GM19468 (cell line): ENCODE measurements around the gene POLR2A.
"Not testable (repeated sequence)": the region's sequence is repeated elsewhere in the genome, so short reads cannot be mapped to it uniquely, and the experiment has no call there.

Experiments used
- ATAC-seq: cut with Tn5 transposase; IDR thresholded peaks from one replicate; pipeline ENCODE4 v1.9.1; 2021; ENCODE audit warnings: mild to moderate bottlenecking, moderate library complexity, moderate number of reproducible peaks; ENCODE audit not compliant: unreplicated experiment; ENCODE audit errors: extremely low read depth

The POLR2A gene

DNA sequence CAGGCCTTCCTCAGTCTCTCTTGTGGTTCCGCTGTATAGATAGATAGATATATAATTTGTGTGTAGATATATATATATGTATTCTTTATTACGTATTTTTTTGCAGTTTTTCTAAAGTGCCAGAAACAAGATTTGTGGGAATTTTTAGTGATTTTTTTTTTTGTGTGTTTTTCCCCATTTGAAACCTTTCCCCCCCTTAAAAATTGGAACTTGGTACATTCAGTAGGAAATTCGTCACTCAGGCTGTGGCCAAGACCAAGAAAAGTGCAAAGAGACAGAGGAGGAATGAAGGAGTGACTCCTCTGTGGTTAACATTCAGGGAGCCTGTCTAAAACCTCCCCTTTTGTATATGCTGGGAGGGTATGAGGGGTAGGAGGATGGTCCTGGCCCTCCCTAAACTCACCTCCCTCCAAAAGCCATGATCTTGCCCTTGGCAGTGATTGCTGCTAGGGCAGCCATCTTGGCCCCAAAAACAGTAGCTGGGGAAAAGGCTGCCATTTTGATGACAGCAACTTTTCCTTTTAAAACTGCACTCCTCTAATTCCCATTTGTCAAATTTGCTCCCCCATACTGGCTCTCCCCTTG is 24.1 kb upstream of the POLR2A start:
- ATAC-seq, result no peak

DNA sequence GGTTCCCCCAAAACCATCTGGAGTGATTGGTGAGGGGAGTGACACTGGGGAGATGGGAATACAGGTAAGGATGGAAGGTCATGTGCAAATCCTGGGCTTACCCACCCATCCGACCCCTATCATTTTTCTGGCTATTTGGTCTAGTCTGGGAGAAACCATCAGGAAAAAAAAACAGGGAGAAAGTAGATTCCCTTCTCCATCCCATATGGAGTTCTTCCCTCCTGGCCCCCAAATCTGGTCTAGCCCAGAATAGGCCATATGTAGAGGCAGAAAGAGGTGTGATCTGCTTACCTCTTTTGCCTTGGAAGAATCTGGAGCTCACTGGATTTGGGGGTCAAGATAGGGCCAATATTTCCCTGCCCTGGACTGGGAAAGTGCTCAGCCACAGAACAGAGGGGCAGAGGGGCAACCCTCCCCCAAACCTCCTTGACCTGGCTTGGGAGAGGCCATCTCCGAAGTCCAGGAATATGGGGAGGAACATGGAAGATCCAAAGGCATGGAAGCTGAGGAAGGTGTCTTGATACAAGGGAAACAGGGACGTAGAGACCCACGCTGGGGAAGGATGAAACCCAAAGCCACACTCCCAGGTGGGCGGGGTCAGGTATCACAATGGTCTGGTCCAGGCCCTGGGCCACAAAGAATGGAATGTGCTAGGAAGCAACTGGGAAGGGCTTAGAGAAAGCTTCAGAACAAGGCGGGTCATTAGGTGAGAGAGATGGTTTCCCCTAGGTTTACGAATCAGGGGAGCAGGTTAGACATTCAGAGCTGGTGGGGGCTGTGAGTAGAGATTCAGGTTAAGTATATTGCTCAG is 23.1 kb upstream of the POLR2A start:
- ATAC-seq, result no peak

DNA sequence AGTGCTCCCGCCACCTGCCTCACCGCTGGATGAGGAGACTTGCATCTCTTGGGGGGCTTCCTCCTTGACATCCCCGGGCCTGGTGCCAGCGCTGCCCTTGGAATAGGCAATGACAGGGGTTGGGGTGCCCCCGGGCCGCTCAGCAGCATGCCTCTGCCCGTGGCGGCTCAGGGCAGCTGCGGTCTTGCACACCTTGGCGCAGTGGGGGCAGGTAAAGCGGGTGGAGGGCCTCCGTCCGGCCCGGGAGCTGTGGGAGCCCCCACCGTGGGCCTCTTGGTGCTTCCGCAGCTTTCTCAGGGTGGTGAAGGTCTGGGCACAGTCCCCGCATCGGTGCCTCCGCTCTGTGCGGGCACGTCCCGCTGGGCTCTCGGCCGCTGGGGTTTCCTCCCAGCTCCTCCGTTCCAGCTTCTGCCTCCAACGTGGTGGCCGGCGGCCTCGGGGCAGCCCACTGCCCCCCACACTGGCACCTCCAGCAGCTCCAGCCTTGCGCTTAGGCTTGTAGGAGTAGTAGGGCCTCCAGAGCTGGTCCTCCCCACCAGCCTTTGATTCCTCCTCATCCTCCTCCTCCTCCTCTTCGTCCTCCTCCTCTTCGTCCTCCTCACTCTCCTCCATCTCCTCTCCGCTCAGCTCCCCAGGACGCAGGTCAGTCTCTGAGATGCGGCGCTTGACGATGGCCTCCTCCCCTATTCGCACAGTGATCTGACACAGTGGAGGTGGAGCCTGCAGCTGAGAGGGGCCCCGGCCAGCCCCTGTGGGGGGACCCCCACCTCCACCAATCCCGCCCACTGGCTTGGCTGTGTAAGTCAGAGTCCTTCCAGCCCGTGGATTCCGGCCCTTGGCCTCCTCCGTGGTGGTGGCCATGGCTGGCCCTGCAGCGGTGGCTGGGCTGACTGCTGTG is 21.4 kb upstream of the POLR2A start:
- no peak for ATAC-seq

DNA sequence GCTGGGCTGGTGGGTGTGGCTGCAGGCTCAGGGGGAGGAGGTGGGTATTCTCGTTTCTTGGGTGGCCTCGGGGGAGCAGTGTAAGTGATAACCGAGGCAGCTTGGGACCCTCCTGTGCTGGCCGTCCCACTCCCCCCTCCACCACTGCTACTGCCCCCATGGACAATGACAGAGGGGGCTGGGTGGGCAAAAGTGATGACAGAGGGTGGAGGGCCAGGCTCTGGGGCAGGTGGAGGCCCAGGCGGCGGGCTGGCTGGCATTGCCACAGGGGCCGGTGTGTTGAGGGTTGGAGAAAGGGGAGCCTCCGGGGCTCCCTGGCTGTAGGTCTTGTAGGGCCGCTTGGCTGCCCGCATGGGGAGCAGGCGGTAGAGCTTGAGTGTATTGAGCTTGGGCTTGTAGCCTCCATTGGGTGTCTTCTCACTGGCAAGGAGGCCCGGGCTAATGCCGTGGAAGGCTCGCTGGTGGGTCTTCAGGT is 20.8 kb upstream of the POLR2A start:
- ATAC-seq, result no peak

DNA sequence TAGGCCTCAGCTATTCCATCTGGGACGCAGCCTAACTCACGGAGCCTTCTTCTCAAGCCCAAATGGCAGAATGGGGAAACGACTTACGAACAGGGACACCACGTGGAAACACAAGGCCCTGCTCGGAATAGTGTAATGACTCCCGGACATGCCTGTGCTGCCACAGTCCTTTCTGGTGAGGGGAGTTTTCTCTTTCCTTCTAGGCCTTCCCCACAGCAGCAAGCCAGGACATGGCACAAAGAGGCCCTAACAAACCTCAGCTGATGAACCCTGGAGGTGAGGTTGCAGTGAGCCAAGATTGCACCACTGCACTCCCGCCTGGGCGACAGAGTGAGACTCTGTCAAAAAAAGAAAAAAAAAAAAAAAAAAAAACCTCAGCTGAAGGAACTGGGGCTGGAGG is 20.1 kb upstream of the POLR2A start:
- ATAC-seq, result no peak

DNA sequence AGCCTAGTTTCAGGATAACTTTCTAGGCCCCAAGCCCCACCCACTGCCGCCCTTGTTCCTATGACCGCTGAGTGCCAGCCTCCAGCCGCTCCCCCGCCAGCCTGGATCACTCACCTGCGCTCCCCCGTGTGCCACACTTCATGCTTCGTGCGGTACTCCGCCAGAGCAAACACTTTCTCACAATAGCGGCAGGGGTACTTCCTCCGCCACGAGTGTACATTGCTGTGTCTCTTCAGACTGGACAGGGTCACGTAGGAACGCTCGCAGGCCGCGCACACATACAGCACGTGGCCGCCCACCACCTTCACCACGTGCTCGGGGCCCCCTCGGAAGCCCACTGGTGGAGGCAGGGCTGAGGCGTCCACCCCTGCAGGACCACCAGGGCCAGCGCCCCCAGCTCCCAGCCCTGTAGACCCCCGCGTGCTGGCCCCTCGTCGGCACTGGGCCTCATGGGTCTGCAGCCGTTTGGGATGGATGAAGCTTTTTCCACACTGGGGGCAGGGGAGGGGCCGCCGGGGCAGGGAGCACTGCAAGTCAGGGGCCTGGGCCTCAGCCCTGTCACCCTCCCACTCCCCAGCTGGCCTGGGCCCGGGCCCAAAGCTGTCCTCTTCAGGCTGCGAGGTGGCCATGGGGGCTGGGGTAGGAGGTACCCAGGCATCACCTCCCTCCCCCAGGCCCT is 18.4 kb upstream of the POLR2A start:
- ATAC-seq, result no peak

DNA sequence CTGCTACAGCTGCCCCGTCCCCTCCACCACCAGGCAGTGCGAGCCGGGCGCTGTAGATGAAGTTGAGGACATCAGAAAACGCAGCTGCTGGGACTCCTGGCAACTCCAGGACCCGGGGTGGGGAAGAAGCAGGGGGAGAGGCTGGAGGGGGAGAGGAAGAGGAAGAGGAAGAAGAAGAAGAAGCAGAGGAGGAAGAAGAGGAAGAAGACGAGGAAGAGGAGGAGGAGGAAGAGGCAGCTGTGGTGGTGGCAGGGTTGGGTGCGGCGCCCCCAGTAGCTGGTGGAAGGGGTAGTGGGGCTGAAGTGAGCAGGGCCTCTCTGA is 17.9 kb upstream of the POLR2A start:
- ATAC-seq, result no peak

DNA sequence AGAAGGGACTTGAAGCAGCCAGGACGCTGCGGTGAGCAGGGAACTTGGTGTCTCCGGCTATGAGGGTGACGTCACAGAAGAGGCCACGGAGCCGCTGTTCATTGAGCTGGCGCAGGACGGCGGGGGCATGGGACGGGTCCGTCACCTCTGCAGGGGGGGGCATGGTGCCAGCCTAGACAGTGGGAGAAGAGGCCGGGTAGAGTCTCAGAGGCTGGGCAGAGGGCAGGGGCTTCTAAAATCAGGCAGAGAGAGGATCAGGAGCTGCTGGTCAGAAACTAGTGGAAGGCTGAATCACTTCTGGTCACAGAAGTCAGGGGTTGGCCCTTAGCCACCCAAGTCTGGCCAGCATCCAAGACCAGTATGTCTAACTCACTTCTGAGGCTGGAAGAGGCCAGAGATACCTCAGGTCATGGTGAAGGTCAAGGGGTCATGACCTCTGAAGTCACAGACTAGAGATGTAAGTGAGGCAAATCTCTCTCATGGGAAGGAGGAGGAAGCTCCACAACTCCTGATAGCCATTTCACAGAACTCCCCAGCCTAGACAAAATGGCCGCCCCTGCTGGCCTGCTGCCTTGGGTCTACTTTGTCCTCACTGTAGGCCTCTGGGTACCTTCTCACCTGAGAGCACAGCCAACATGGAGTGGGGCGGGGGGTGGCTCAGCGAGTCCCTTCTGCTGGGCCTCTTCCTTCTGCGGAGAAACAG is 17.4 kb upstream of the POLR2A start:
- ATAC-seq, result no peak

DNA sequence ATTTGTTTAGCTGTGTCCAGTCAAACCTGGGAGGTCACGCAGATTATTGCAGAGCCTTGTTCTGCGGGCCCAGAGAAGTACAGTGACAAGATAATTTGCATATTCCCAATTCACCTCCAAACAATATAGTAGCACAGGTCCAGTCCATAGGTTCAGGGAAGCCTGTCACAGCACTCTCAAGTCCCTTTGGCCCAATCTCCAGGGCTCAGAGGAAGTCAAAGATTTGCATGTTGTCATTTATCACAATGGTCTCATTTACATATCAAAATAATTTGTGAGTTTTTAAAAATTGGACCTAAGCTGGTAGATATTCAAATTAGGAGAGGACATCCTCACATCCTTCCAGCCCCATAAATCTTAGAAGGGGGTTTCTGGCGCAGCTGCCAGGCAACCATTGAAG is 16.7 kb upstream of the POLR2A start:
- no peak for ATAC-seq

DNA sequence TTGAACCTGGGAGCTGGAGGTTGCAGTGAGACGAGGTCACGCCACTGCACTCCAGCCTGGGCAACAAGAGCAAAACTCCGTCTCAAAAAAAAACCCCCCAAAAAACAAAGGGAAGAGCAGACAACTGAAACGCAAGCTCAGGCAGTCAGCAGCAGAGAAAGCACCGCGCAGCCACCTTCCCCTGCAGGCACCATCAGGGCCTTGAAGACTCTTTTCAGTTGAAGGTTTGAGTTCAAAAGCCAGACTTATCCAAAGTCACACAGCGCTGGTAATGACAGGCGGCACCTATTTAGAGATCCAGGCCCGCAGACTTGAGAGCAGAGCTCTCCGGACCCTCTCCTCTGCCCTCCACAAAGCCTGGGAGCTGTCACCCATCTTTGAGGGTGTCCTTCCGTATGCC is 15.9 kb upstream of the POLR2A start:
- ATAC-seq, result no peak

DNA sequence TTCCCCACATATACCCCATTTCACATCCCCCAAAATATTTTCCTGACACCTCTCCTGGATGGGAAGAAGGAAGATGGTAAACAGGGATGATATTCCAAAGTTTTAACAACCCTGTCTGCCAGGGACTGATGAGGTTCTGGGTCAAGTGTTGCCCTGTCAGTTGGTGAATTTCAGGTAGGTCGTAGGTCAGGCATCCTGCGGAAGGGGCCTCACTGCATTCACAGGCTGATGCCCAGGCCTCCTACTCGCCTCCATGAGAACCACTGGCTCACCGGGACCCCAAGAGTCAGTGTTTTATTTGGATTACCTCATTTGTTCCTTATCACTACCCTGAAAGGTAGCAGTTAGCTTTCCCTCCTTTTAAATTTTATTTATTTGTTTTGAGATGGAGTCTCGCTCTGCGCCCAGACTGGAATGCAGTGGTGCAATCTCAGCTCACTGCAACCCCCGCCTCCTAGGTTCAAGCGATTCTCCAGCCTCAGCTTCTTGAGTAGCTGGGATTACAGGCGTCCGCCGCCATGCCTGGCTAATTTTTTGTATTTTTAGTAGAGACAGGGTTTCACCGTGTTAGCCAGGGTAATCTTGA is 15.3 kb upstream of the POLR2A start:
- ATAC-seq, result no peak

DNA sequence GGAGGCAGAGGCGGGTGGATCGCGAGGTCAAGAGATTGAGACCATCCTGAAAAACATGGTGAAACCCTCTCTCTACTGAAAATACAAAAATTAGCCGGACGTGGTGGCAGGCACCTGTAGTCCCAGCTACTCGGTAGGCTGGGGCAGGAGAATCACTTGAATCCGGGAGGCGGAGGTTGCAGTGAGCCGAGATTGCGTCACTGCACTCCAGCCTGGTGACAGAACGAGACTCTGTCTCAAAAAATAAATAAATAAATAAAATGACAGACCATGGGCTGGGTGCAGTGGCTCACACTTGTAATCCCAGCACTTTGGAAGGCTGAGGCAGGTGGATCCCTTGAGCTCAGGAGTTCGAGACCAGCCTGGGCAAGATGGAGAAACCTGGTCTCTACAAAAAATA is 14.3 kb upstream of the POLR2A start:
- not testable (repeated sequence) for ATAC-seq

DNA sequence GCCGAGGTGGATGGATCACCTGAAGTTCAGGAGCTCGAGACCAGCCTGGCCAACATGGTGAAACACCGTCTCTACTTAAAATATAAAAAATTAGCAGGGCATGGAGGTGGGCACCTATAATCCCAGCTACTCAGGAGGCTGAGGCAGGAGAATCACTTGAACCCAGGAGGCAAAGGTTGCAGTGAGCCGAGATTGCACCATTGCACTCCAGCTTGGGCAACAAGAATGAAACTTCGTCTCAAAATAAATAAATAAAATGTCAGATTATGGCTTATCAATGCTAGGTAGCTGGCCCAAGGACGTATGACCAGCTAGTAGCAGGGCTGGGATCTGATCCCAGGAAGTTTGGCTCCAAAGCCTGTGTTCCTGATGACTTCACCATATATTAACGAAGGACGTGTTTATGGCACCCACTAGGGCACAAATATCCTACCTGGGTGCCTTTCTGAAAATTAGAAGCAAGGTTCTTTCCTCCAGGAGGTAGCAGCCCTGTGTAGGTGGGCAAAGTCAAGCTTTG is 13.7 kb upstream of the POLR2A start:
- ATAC-seq, result not testable (repeated sequence)

DNA sequence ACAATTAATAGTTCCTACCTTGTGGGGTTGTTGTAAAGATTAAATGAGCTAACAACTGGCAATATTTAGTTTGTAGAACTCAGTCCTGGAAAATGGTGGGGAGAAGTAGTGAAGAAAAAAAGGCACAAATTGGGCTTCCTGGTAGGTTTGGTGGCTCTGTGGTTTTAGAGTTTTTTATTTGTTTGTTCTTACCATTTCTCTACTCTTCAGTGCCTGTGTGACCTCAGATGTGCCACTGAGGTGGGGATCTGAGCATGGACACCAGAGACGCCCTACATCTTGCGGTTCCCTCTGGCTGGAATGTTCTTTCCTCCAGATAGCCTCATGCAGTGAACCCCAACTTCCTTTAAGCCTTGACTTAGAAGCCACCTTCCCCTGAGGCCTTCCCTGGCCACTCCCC is 12.4 kb upstream of the POLR2A start:
- no peak for ATAC-seq

DNA sequence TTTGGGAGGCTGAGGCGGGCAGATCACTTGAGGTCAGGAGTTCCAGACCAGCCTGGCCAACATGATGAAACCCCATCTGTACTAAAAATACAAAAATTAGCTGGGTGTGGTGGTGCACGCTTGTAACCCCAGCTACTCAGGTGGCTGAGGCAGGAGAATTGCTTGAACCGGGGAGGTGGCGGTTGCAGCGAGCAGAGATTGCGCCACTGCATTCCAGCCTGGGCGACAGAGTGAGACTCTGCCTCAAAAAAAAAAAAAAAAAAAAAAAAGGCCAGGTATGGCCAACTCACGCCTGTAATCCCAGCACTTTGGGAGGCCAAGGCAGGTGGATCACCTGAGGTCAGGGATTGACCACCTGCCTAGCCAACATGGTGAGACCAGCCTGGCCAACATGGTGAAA is 9.4 kb upstream of the POLR2A start:
- ATAC-seq, result not testable (repeated sequence)

DNA sequence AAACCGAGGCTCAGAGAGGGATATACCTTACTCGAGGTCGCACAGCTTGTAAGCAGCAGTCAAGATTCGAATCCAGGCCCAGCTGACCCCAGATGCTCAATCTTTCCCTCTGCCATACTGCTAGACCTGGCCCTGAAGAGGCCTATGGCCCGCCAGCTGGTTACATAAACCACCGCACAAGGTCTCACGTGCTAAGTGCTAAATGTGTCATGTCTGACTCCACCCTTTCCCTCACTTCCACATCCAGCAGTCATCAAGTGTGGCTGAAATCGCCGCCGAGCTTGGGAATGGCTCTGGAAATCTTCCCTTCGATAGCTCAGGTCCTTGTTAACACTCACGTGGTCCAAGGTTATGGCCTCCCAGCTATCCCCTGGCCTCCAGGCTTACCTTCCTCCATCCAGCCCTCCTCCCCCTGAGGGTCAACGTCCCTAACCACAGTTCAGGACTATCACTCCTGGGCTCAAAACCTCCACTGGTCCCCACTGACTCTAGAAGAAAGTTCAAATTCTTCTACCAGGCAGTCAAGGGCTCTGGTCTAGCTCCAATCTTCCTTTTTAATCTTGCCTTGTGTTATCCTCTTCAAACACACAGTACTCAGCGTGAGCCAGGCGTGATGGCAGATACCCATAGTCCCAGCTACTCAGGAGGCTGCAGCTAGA is 8.3 kb upstream of the POLR2A start:
- no peak for ATAC-seq

DNA sequence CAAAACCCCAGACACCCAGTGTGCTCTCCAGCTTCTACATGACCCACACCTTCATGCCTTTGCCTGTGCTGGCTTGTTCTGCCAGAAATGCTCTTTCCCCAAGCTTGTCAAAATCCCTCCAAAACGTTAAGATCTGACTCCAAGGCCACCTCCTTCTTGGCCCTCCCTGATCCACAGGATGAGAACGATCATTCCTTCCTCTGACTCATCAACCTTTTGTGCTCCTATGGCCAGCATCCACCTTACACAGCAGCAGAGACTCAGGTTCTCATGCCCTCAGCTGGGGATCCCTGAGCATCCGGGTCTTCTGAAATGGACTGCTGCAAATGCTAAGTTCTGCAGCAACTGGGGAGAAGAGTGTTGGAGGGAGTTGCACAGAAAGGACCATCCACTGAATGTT is 7.7 kb upstream of the POLR2A start:
- no peak for ATAC-seq

DNA sequence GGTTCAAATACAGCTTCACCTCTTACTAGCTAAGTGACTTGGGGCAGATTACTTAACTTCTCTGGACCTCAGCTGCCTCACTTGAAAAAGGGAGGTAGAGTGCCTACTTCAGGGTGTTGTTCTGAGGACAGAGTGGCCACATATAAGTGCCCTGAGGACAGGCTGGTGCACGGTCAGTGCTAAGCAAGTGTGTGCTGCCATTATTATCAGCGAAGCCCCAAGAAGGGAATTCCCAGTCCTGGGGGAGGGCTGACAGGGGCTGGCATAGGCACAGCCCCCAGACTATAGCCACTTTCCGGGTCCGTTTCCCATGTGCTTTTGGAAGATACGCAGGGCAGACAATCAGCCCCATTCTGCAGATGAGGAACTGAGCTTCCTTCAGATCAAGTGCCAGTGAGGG is 7.2 kb upstream of the POLR2A start:
- ATAC-seq, result no peak
